ENCODE results near the gene CYB5RL.

Gene CYB5RL

DNA sequence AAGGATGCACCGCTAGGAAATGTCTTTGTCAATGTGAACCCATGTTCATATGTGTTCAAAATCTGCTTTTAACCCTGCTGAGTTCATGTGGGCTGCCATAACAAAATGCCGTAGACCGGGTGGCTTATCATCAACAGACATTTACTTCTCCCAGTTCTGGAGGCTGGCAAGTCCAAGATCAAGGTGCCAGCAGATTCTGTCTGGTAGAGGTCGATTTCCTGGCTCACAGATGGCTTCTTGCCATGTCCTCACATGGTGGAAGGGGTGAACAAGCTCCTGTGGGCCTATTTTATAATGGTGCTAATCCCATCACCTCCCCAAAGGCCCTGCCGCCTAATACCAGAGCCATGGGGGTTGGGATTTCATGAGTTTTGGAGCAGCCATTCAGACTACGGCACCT lies 42.4 kb downstream of the CYB5RL start:
- no peak for DNase-seq

DNA sequence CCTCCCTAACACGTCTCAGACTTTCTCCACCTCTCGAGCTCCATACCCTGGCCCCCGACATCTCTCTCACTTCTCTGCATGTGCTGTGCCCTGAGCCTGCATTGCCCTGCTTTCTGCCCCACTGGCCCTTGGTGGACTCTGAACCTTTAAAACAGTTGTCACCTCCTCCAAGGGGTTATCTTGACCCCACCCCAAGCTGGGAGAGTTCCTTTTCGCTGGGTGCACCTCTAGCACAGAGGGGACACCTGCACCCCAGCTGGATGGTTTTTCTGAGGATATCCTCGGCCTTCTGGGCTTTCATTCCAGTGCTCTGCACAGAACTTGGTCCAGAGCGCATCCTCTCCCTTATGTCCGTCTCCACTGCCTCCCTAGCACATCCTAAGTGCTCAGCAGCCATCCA lies 42.8 kb downstream of the CYB5RL start:
- DNase-seq: no peak

DNA sequence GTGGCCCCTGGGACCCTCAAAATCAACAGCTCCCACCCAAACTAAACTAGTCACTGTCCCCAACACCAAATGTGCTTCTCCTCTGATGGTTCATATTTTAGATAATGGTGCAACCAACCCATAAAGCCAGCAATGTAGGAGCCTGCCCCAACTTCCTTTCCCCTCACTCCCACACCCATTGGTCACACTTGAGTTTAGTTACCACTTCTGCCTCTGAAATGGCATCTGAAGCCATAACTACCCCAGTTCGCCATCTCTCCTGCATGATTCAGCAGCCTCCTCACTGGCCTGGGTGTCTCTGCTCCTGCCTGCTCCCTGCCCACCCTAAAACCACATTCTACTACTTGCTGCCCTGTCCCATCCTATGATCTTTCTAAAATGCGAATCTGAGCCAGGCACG lies 43.6 kb downstream of the CYB5RL start:
- no peak for DNase-seq

DNA sequence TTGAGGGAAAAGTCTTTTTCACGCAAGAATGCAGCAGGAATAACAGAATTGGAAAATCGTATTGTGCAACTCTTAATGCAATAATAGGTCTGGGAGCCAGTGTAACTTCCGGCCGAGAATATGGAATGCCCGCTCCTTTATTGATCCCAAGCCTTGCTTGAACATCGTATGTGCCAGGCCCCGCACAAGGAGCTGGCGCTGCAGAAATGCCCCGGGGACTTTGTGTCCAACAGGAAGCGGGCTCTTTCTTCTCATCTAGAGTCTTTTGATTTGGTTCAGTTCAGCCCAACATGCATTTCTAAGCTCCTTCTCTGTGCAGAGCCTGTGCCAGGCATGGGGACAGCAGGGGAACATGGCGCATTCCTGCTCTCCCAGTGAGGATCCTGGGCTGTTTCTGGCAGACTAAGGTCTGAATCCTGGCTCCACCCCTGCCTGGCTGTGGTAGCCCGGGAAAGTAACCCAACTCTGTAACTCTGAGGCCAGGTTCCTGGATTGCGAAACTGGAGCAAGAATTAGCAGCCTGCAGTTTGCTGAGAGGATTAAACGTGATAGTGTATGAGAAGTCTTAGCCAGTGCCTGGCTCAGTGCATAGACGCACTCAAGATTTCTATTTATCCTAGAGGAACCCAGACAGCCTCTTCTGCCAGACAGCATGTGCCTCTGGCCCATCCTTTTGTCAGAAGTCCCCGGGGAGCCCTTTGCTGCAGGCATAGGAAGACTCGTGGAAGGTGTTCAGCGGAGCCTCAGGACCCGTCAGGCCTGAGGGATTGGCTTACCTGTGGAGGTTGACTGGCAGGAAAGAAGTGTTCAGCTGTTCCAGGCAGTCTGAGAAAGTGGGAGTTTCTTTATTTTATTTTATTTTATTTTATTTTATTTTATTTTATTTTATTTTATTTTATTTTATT lies 46.0 kb downstream of the CYB5RL start:
- no peak for DNase-seq

DNA sequence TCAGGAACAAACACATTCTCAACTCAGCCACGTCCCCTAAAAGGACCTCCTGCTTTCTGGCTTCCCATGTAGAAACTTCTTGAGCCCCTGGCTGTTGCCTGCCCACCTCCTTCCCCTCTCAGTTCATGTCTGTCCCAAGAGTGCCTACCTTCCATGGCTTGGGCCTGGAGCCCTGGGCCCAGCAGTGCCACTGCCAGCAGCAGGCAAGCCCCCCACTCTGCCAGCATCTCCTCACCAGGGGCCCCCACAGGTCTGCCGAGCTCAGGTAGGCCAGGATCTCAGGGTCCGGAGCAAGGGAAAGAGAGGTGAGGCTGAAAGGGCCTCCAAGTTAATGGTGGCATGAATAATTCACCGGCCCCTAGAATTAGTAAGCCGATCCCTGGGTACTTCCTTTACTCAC lies 47.1 kb downstream of the CYB5RL start, which contains the start of gene CDCP2:
TSS of gene CDCP2 (minus strand) at position 305 of the 400 bp plus-strand sequence. CDS start at position 227, 78 bp downstream.
- no peak for DNase-seq

DNA sequence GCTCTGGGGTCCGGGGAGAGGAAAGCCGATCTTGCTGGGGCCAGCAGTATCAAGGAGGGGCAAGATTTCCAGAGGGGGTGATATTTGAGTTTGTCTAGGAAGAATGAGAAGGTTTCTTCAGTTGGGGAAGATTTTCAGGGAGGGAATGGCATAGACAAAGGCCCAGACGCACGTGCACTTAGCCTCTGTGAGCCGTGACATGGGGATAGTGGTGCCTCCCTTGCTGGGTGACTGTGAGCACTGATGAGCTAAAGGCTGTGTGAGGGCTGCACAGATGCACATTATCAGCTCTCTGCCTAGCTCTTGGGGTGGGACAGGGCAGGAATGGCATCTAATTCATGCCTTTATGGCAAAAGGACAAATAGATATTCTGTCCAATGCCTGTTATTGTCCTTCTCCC lies 48.8 kb downstream of the CYB5RL start:
- DNase-seq: no peak

Data from activated CD8-positive, alpha-beta memory T cell treated with anti-CD3 and anti-CD28 coated beads, Interleukin-2, amount 50 U/mL, for 4 hours (primary cell).